Measurements from ENCODE around the gene GLCCI1.

Gene GLCCI1

DNA sequence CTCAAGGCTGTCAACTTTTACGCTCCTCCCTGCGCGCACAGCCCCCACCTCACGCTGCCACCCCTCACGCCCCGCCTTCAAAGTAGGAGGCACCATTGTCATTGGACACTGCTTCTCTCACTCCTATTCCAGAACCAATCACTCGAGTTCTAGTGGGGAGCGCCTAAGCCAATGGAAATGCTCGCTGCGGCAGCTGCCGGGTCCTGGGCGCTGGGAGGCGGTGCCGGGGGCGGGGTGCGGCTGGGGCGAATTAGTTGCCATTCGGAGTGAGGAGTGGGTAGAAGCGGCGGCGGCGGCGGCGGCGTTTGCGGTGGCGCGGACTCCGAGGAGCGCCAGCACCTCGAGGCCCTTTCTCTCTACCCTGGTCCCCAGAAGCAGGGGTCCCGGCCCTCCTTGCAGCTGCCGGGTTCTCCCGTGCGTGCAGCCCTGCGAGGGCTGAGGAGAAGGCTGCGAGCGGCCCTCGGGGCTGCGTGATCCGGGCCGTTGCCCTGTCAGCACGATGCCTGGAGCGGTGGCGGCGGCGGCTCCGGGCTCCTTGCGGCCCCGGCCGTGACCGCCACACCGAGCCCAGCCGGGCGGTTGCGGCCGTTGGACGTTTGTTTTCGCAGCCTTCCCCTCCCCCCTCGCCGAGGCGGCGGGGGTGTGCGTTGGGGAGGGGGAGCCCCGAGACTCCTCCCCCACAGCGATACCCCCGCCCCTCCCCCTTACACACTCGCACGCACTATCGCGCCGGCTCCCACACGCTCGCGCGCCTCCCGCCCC lies at the start of gene GLCCI1:
Gene GLCCI1 (plus strand): TSS at position 253 of the 762 bp plus-strand sequence. CDS start 555 bp downstream, outside the sequence.
- DNase-seq (ENCODE audit: extremely low read depth in 1 of 2, low read depth in 1 of 2), result peak; percentile 87 to 93

- no peak for DNase-seq (ENCODE audit: extremely low read depth in 1 of 2, low read depth in 1 of 2)
Observed at GRCh38 chr7:7919449-7919945, 49.1 kb upstream of the GLCCI1 start.

DNA sequence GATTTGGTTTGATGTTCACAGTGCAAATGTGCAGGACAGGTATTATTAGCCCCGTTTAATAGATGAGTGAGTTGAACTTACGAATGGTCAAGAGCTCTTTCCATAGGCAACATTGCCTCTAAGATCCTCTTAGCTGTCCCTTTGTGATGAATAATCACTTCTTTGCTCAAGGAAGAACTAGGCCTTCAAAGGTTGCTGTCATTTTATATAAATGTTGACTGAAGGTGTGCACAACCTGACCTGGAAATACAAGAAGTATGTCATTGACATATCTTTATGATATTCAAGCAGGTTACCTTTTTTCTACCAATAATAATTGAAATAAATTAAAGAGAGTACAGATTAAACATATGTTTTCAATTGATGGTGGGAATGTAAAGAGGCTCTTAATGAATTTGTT lies 48.5 kb upstream of the GLCCI1 start:
- no peak for DNase-seq (ENCODE audit: extremely low read depth in 1 of 2, low read depth in 1 of 2)

GRCh38 chr7:7920481-7920880 lies 48.1 kb upstream of the GLCCI1 start:
- no peak for DNase-seq (ENCODE audit: extremely low read depth in 1 of 2, low read depth in 1 of 2)

- no peak for DNase-seq (ENCODE audit: extremely low read depth in 1 of 2, low read depth in 1 of 2)
Observed at GRCh38 chr7:7921830-7922229, 46.8 kb upstream of the GLCCI1 start.

DNA sequence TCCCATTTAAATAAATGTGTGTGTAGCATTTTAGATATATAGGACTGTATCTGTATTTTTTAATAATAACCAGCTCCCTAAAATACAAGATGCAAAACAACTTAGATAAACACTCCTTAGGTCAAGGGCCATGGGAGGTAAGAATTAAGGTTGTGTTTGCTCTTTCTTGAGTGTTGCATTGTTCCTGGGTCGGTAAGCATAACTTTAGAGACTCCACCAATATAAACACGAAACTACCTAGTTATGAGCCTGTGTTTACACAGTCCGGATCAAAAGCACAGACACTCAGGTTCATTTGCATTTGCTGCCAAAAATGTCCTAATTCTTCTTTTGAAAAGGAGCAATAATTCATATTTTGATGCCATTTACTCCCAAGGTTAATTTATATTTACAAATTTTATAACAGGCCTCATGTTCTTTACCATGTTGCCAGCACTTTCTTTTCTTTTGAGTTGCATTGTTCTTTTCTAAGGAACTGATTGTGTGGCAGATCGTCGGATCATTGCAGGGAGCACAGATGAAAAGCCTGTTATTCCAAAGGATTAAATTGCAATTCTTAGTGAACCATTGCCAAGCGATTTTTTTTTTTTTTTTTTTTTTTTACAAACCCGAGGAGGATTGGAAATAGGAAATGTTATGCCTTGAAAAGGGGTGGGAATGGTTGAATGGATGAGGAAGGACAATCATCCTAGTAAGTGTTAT lies 45.8 kb upstream of the GLCCI1 start:
- no peak for DNase-seq (ENCODE audit: extremely low read depth in 1 of 2, low read depth in 1 of 2)

GRCh38 chr7:7923818-7924217 lies 44.8 kb upstream of the GLCCI1 start:
- DNase-seq (ENCODE audit: extremely low read depth in 1 of 2, low read depth in 1 of 2), result no peak

GRCh38 chr7:7924303-7924702 lies 44.3 kb upstream of the GLCCI1 start:
- DNase-seq (ENCODE audit: extremely low read depth in 1 of 2, low read depth in 1 of 2), result no peak

GRCh38 chr7:7931626-7932025 lies 37.0 kb upstream of the GLCCI1 start:
- no peak for DNase-seq (ENCODE audit: extremely low read depth in 1 of 2, low read depth in 1 of 2)

DNA sequence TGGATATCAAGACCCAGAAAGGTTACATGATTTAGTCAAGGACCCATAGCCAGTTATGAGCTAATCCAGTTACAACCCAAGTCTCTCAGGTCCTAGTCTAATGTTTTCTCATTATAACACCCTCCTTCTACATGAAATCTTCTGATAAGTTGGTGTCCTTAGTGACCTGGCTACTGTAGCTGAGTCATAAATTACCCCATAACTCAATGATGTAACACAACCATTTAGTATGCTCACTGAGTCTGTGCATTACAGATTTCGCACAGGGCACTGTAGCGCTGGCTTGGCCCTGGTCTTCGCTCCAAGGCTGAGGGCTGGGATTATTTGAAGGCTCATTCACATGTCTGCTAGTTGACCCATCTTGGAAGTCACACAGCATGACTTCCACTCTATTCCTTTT lies 36.0 kb upstream of the GLCCI1 start:
- DNase-seq (ENCODE audit: extremely low read depth in 1 of 2, low read depth in 1 of 2), result no peak

DNA sequence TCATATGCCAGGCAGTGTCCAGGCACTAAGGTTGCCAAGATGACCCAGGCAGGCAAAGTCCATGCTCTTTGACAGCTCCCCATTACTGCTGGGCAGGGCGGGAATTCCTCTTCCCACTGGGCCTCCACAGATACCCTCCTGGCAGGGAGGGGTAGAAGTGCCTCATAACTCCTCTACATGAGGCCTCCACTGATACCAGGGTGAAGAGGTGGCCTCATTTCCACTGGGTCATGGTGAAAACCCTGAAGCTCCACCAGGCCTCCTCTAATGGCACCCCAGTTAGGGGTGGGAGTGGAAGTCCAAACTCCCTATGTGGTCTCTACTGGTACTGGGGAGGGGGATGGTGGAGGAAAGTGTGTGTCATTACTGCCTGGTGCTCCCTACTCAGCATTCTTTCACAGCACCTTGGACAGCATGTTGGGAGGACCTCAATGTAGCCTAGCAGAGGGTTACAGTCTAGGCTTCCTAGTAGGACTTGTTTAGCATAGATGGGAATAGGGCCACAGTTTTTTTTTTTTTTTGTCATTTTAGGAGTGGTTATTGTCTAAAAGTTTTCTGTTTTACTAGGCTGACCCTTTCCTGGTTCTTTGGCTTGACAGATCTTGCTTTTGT lies 34.6 kb upstream of the GLCCI1 start:
- no peak for DNase-seq (ENCODE audit: extremely low read depth in 1 of 2, low read depth in 1 of 2)

DNA sequence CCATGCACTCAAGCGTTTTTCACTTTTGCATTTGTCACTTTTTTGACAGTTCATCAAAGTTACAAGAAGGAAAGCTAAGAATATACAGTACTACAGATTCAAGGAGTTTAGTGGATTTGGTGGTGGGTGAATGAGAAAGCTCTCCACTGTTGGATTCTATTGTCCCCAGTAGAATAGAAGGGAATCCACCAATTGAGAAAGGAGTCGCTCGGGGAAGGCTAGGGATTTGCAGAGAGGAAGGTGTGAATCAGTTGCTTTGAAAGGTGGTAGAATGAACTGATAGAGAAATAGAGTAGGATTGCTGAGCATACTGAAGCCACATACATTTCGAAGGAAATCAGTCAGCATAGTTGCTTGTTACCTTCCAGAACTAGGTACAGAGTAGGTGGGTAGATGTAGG lies 33.7 kb upstream of the GLCCI1 start:
- DNase-seq (ENCODE audit: extremely low read depth in 1 of 2, low read depth in 1 of 2), result no peak

DNA sequence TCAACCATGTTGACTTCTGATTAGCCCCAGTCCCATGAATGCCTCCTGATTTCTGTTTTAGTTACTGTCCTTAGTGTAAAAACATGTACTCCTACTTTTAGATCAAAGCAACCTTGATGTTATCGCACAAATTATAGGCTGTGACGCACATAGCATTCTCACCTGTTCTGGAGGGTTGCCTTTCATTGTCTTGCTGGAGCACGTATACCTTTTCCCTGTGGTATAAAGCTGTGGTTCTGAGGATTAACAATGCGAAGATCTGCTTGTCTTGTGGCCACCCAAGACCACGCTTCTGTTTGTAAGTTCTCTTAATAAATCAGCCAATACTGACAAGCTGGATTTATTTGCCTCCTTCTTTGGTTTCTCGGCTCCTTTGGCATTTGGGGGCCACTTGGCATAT lies 30.1 kb upstream of the GLCCI1 start:
- DNase-seq (ENCODE audit: extremely low read depth in 1 of 2, low read depth in 1 of 2), result no peak

GRCh38 chr7:7943951-7944350 lies 24.6 kb upstream of the GLCCI1 start:
- DNase-seq (ENCODE audit: extremely low read depth in 1 of 2, low read depth in 1 of 2), result no peak

- DNase-seq (ENCODE audit: extremely low read depth in 1 of 2, low read depth in 1 of 2), result peak in 1 of 2 donors; percentile 8
Observed at GRCh38 chr7:7944619-7945282, 23.8 kb upstream of the GLCCI1 start.

DNA sequence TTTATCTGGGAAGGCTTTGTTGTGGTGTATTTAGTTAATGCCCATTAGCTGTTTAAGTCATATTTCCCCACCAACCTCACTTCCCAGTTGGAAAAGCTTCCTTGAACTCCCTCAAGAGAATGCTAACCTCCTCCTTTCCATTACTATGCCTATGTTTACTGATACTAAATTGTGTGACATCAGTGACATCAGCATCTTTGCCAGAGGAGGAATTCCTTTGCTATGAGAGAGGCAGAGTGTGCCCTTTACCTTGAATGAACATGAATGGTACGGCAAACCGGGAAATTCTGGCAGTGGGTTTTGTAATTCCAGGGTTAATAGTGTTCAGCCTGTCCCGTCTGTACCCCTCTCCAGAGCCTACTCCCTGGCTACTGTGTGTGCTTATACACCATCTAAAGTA lies 22.1 kb upstream of the GLCCI1 start:
- DNase-seq (ENCODE audit: extremely low read depth in 1 of 2, low read depth in 1 of 2), result no peak

GRCh38 chr7:7948232-7948631 lies 20.4 kb upstream of the GLCCI1 start:
- no peak for DNase-seq (ENCODE audit: extremely low read depth in 1 of 2, low read depth in 1 of 2)

GRCh38 chr7:7953806-7954205 lies 14.8 kb upstream of the GLCCI1 start:
- DNase-seq (ENCODE audit: extremely low read depth in 1 of 2, low read depth in 1 of 2), result no peak

DNA sequence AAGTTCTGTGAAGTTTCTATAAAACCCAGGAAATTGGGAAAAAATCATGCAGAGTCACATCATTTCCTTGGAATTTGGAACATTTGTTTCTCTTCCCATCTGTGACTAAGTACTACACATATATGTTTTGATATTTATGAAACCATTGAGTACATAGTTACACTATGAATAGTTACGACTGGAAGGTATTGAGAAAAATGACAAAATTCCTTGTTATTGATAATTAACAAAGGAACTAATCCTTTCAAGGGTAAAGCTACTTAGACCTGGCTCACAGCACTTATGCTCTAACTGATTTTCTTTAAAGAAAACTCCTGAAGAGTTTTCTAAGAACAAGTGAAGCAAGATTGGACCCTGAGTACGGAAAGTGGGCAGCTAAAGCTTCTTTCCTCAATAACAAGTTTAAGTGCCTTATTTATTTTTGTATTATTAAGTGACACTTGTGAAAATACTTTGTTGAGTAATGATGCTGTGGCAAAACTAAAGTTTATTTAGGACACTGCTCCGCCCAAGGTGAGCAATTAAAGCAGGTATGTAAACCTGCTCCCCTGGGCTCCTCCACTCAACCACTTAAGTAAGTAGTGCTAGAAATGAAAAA lies 12.0 kb upstream of the GLCCI1 start:
- no peak for DNase-seq (ENCODE audit: extremely low read depth in 1 of 2, low read depth in 1 of 2)

GRCh38 chr7:7957513-7957912 lies 11.1 kb upstream of the GLCCI1 start:
- no peak for DNase-seq (ENCODE audit: extremely low read depth in 1 of 2, low read depth in 1 of 2)
